Measurements from ENCODE around the gene ASIC2. TPM values are rescaled to one million over a fixed set of nuclear protein-coding genes. Genes with fewer than 3 reads are reported as not detected.
A peak's percentile ranks its signal among the peaks of the same experiment; 100 is the strongest.

Gene ASIC2
- total and polyA plus RNA-seq, 9 of the 15 experiments (the other 6 are each of a cell fraction or from before 2014, with no cell fraction given) = not detected

- in situ Hi-C loops (cut with MboI) = no loop called here
- Histone ChIP-seq H3K9me1 (ENCODE audit: control insufficient read depth, insufficient read depth, low read length) (no peaks in the 10 kb centered on the region), H3K36me3 (ENCODE audit: control insufficient read depth, insufficient read depth, low read length) (no peaks in the 10 kb centered on the region), H3K4me1 (replicated peaks in 1 of 2; ENCODE audit: control insufficient read depth in 2 of 2, insufficient read depth in 2 of 2, low read length in 2 of 2) (peaks cover 0 to 19% of the 10 kb centered on the region in 2 experiments; a peak in 1 of 5 replicates), H3K4me2 (ENCODE audit: insufficient read depth, low read length) (no peak overlapping the region), H4K20me1 (replicated peaks; ENCODE audit: control insufficient read depth, insufficient read depth, low read length) (no peaks in the 10 kb centered on the region), H3K27ac (ENCODE audit: extremely low read depth, low read depth, low read length) (no peak overlapping the region), H3K27me3 (ENCODE audit: control insufficient read depth in 2 of 2, insufficient read depth in 2 of 2, low read length in 2 of 2) (peaks cover 7 to 25% of the 10 kb centered on the region in 2 experiments; a peak in 4 of 5 replicates), H3K9me3 (replicated peaks; ENCODE audit: control insufficient read depth, insufficient read depth, low read depth, low read length) (no peaks in the 10 kb centered on the region), H2AFZ (ENCODE audit: low read depth, low read length) (no peak overlapping the region), H3K79me2 (ENCODE audit: control insufficient read depth, insufficient read depth, low read length) (no peaks in the 10 kb centered on the region), H3K4me3 (no peak overlapping the region), H3K9ac (ENCODE audit: insufficient read depth in 1 of 2, low read depth in 2 of 2, low read length in 2 of 2) (no peak overlapping the region)
- peak; percentile 4 for TF ChIP-seq MEIS2 (IDR thresholded peaks at IDR 0.05; ENCODE audit: partially characterized antibody)
- no peak for TF ChIP-seq HNRNPH1 (optimal IDR thresholded peaks at IDR 0.05; ENCODE audit: low read depth, low read length)
- ChIA-PET CTCF (ENCODE audit: low intra/inter-chr PET ratio) (no interaction called here), POLR2A (interaction anchor here (0.7 to 1.3 kb wide), 2 partner anchors 9 to 10 kb away, joined by 3 to 4 read pairs; no protein-coding TSS in a partner anchor)
- no peak for FAIRE-seq
- 0% methylated on average over 1 of the region's 1 CpG for WGBS (ENCODE audit: insufficient coverage, low coverage, missing lambda C conversion rate)
- BruUV-seq (replicated peaks) = no TSS peak
- no peak for ATAC-seq
- intact Hi-C loops (cut with micrococcal nuclease) = no loop called here
- no peak for DNase-seq (ENCODE audit: extremely low read depth in 1 of 4, low spot score in 3 of 4)
These were observed 1.9 kb upstream of the ASIC2 start for GRCh38 chr17:33294994-33295393.

GRCh38 chr17:33292201-33292980 lies 704 bp downstream of the ASIC2 start:
- Histone ChIP-seq H3K9ac (ENCODE audit: insufficient read depth in 1 of 2, low read depth in 2 of 2, low read length in 2 of 2) (no peak overlapping the region), H4K20me1 (replicated peaks; ENCODE audit: control insufficient read depth, insufficient read depth, low read length) (no peaks in the 10 kb centered on the region), H3K36me3 (ENCODE audit: control insufficient read depth, insufficient read depth, low read length) (no peaks in the 10 kb centered on the region), H3K9me1 (ENCODE audit: control insufficient read depth, insufficient read depth, low read length) (no peaks in the 10 kb centered on the region), H3K27ac (ENCODE audit: extremely low read depth, low read depth, low read length) (no peak overlapping the region), H3K4me2 (ENCODE audit: insufficient read depth, low read length) (no peak overlapping the region), H3K9me3 (replicated peaks; ENCODE audit: control insufficient read depth, insufficient read depth, low read depth, low read length) (no peaks in the 10 kb centered on the region), H2AFZ (ENCODE audit: low read depth, low read length) (no peak overlapping the region), H3K4me3 (no peak overlapping the region), H3K4me1 (replicated peaks in 1 of 2; ENCODE audit: control insufficient read depth in 2 of 2, insufficient read depth in 2 of 2, low read length in 2 of 2) (peaks cover 0 to 19% of the 10 kb centered on the region in 2 experiments; a peak in 1 of 5 replicates), H3K79me2 (ENCODE audit: control insufficient read depth, insufficient read depth, low read length) (no peaks in the 10 kb centered on the region), H3K27me3 (ENCODE audit: control insufficient read depth in 2 of 2, insufficient read depth in 2 of 2, low read length in 2 of 2) (peaks cover 7 to 29% of the 10 kb centered on the region in 2 experiments; a peak in 4 of 5 replicates)
- CTCF ChIA-PET (ENCODE audit: low intra/inter-chr PET ratio) = no interaction called here
- peak; percentile 68 for ATAC-seq
- in situ Hi-C loops (cut with MboI) (no loop called here), intact Hi-C loops (cut with micrococcal nuclease) (no loop called here)
- BruUV-seq (replicated peaks) = no TSS peak
- POLR2A ChIA-PET = interaction anchor here (0.8 kb wide), 1 partner anchor 16 kb away, joined by 3 read pairs; no protein-coding TSS in a partner anchor
- FAIRE-seq = no peak
- DNase-seq (ENCODE audit: extremely low read depth in 1 of 4, low spot score in 3 of 4) = peak; percentile 11 to 28 (median 27)
- TF ChIP-seq FOXK2 (conservative IDR thresholded peaks at IDR 0.05 in 1 of 2, IDR thresholded peaks at IDR 0.05 in 1 of 2; ENCODE audit: low read depth in 2 of 2) (no peak), POLR2AphosphoS2 (IDR thresholded peaks at IDR 0.05; ENCODE audit: low read length) (no peak), POLR3G (IDR thresholded peaks at IDR 0.05; ENCODE audit: extremely low read depth, insufficient read length, insufficient replicate concordance) (no peak), TAF15 (IDR thresholded peaks at IDR 0.05; ENCODE audit: low read depth, low read length) (no peak), CTCF (IDR thresholded peaks at IDR 0.05 in 2 of 3, conservative IDR thresholded peaks at IDR 0.05 in 1 of 3; ENCODE audit: insufficient read depth in 2 of 3, low read depth in 1 of 3, low read length in 3 of 3) (peak in 1 of 3 experiments; percentile 34; a peak in 2 of 6 replicates), ZNF518B (CRISPR knock-in tag; IDR thresholded peaks at IDR 0.05) (no peak), HNRNPUL1 (IDR thresholded peaks at IDR 0.05; ENCODE audit: low read length) (no peak)
- 24% methylated on average over 41 of the region's 72 CpGs for WGBS (ENCODE audit: insufficient coverage, low coverage, missing lambda C conversion rate)
